Transverse colon (tissue), 4 donors: Measurements from ENCODE around the gene RASL10B.

Experiments
- EP300 ChIP-seq: sonication (generic); formaldehyde crosslinking; IDR thresholded peaks from one replicate; pipeline ENCODE4 v1.6.1; 2017; ENCODE audit warnings: antibody characterized with exemption, low read depth
- POLR2A ChIP-seq: fragments of 450-650 bp; IDR thresholded peaks from one replicate; pipeline ENCODE4 v1.6.1; 2016; ENCODE audit warnings: antibody characterized with exemption, mild to moderate bottlenecking, moderate library complexity
- POLR2AphosphoS5 ChIP-seq, 3 donors: sonication (generic); formaldehyde crosslinking; IDR thresholded peaks; one replicate each; pipeline ENCODE4 v1.6.1; 2016; ENCODE audit warnings: antibody characterized with exemption in 3 of 3
- TF ChIP-seq, protein P1 (sequence below), 5 experiments: fragments of 200-600 bp in 3 of 5; fragments of 450-650 bp in 2 of 5; sonication (generic) in 3 of 5; IDR thresholded peaks; 1 replicate in 2 of 5; 2 replicates in 3 of 5; pipeline ENCODE4 v1.5.1; 2016 to 2017; ENCODE audit warnings: antibody characterized with exemption in 5 of 5, inconsistent platforms in 3 of 5, mild to moderate bottlenecking in 2 of 5, moderate library complexity in 1 of 5

DNA sequence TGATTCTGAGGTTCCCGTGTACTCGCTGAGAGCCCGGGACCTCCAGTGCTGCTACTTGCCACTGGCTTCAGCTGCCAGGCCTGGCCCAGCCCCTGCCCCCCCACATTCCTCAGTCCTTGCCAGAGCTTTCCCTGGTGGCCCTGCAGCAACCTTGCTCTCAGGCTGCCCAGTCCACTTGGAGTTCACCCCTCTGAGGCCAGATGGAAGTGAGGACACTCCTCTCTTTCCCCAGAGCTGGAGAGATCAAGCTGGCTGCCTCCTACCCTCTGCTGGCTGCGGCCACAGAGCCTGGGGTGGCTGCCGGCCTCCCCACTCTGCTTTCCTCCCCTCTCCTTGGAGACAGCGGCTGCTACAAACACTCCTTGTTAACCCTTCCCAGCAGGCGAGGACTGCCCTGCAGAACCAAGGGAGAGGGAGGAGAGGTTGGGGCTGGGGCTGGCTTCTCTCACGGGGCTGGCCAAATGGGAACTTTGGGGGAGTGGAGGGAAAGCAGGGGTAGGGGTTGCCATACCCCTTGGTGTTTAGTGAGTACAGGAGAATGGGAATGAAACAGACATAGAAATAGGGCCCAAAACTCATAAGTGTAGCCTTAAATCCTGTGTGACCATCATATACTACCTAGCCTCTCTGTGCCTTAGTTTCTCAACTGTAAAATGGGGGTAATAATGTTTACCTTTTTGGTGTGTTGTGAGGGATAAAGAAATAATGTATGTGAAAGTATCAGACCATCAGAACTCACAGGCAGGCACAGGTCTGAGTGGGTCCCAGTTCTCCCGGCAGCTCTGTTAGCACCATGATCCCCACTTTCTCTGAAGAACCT, 21.7 kb downstream of the RASL10B start, which contains the start of gene GAS2L2:
- TF ChIP-seq POLR2A (no peak), POLR2AphosphoS5 (IDR thresholded peaks at IDR 0.05) (no peak), EP300 (no peak)
- TF ChIP-seq, protein P1, sequence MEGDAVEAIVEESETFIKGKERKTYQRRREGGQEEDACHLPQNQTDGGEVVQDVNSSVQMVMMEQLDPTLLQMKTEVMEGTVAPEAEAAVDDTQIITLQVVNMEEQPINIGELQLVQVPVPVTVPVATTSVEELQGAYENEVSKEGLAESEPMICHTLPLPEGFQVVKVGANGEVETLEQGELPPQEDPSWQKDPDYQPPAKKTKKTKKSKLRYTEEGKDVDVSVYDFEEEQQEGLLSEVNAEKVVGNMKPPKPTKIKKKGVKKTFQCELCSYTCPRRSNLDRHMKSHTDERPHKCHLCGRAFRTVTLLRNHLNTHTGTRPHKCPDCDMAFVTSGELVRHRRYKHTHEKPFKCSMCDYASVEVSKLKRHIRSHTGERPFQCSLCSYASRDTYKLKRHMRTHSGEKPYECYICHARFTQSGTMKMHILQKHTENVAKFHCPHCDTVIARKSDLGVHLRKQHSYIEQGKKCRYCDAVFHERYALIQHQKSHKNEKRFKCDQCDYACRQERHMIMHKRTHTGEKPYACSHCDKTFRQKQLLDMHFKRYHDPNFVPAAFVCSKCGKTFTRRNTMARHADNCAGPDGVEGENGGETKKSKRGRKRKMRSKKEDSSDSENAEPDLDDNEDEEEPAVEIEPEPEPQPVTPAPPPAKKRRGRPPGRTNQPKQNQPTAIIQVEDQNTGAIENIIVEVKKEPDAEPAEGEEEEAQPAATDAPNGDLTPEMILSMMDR (IDR thresholded peaks at IDR 0.05) = no peak
